RWPE1 (cell line): Measurements from ENCODE around the gene GRIK4.

Experiments used
- CTCF ChIA-PET: fragments of 350-600 bp; sonication (Branson Sonifier 250); formaldehyde crosslinking; extraction: SDS; loops from one replicate; lab custom pipeline; 2021; lab: Yijun Ruan, JAX
- POLR2A ChIA-PET: fragments of 400-600 bp; formaldehyde crosslinking; extraction: SDS; loops from one replicate; lab custom pipeline; 2020; ENCODE audit warnings: antibody characterized with exemption; ENCODE audit not compliant: low non-redundant PET; lab: Yijun Ruan, JAX
- DNase-seq: peaks from one replicate; pipeline ENCODE4 v3.0.0; 2012; ENCODE audit warnings: low spot score
- H3K27ac ChIP-seq: fragments of 450-650 bp; 2 replicates; pipeline ENCODE4 v1.5.1; 2017
- CTCF ChIP-seq: fragments of 450-650 bp; conservative IDR thresholded peaks from 2 replicates; pipeline ENCODE4 v1.5.1; 2017; ENCODE audit warnings: low read depth, mild to moderate bottlenecking

GRIK4 gene

DNA sequence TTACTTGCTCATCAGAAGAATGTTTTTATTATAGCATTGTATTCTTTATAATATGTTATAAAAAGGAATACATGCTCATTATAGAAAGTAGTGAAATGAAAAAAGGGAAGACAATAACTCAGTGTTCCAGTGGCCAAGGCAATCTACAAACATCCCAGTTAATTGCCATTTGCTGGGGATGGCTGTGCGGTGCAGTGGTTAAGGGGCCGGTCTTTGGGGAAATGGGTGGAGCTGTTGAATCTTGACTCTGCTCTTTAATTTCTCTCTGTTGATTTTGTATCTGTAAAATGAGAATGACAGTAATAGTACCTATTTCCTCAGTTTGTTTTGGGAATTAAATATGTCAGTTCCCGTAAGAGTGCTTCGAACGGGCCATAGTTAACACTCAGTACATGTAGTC, 299.7 kb downstream of the GRIK4 start:
- POLR2A ChIA-PET = no interaction called here
- H3K27ac ChIP-seq = no peak overlapping the region
- DNase-seq = no peak
- CTCF ChIA-PET = no interaction called here
- no peak for TF ChIP-seq CTCF

DNA sequence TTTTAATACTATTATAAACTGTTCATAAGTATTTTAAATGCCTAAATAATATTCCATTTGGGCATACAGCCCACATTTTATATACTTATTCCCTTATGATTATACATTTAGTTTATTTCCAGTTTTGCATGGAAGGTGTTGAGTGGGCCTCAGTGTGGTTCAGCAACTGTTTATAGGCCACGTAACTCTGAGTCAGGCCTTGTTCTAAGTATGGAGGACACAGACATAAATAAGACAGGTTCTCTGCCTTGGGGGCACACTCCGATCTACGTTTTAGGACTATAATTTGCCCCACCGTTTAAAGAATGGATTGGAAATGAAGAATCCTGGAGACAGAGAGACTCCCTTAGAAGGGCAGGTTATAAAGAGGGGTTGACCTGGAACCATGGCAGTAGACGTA, 300.2 kb downstream of the GRIK4 start:
- CTCF ChIA-PET = no interaction called here
- POLR2A ChIA-PET = no interaction called here
- TF ChIP-seq CTCF = no peak
- H3K27ac ChIP-seq = no peak overlapping the region
- no peak for DNase-seq

- H3K27ac ChIP-seq = no peak overlapping the region
- TF ChIP-seq CTCF = no peak
- ChIA-PET CTCF (no interaction called here), POLR2A (no interaction called here)
- no peak for DNase-seq
Observed at GRCh38 chr11:120814531-120815318, 303.2 kb downstream of the GRIK4 start.

DNA sequence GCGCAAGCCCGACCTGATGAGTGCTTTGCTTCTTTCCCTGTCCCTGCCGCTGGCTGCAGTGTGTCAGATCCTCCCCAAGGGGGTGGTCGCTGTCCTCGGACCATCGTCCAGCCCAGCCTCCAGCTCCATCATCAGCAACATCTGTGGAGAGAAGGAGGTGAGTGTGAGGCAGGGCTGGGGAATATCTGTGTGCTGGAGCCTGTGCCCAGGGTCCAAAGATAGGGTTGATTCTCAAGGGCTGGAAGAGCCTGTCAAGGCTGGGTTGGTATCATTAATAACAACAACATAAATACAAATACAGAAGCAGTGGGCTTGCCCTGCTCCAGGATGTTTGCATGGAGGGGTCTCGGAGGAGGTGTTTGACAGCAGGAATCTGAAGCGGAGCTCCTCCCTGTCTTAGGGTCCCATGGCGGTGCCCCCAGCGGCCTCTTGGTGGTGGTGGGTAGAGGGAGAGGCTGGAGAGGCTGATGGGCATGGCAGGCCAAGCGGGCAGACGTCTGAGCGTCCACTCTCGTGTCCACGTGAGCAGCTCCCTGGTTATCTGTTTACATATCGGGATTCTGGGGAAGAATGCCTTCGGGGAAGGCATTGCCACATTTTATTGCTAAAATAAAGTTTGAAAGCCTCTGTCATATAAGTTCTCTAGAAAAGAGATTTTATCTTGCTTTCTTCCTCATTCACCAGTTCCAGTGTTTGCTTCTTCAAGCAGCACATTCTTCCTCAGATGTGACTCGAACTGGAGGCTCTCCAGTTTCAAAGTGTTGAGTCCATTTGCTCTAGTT, 304.0 kb downstream of the GRIK4 start:
- TF ChIP-seq CTCF = no peak
- H3K27ac ChIP-seq = no peak overlapping the region
- POLR2A ChIA-PET = no interaction called here
- CTCF ChIA-PET = interaction anchor here (0.6 kb wide), 1 partner anchor 92 kb away, joined by 3 read pairs; no protein-coding TSS in a partner anchor
- no peak for DNase-seq

DNA sequence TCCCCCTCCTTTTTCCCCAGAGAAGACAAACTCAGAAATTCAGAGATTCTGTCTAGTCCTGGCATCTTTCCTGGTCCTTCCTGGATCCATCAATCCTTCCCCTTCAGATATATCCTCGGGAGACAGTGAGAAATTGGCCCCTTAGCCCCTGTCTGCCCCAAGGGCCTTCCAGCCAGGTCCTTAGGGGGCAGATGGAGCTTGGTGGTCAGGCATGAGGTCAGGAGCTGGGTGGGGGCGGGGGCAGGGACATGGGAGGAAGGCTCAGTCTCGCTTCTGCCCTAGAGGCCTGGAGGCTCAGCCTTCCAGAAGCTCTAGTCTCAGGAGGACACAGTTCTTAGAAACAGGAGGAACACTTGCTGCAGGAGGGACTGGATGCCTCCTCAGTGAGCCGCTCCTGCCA, 304.6 kb downstream of the GRIK4 start:
- ChIA-PET CTCF (interaction anchor here (0.6 kb wide), 1 partner anchor 92 kb away, joined by 3 read pairs; no protein-coding TSS in a partner anchor), POLR2A (no interaction called here)
- TF ChIP-seq CTCF = no peak
- DNase-seq = no peak
- no peak overlapping the region for H3K27ac ChIP-seq

- no peak overlapping the region for H3K27ac ChIP-seq
Observed at GRCh38 chr11:120816711-120817110, 305.2 kb downstream of the GRIK4 start.

More at GRCh38 chr11:120816711-120817110, 305.2 kb downstream of the GRIK4 start:
- ChIA-PET POLR2A (no interaction called here), CTCF (no interaction called here)
- TF ChIP-seq CTCF = no peak
- no peak for DNase-seq
